DOHH2 (cell line): Measurements from ENCODE around the gene PCDHGC5.

Experiments used
- H3F3A ChIP-seq: fragments of 200-600 bp; sonication (generic), shearing (Covaris generic); 2 replicates; pipeline ENCODE4 v1.6.0; 2016; ENCODE audit warnings: antibody characterized with exemption, mild to moderate bottlenecking; ENCODE audit not compliant: control insufficient read depth, insufficient read depth
- H3K27ac ChIP-seq: fragments of 200-600 bp; sonication (generic); 2 replicates; pipeline ENCODE4 v1.5.1; 2014; ENCODE audit warnings: low read depth, mild to moderate bottlenecking, low read length, moderate library complexity
- H3K27me3 ChIP-seq: fragments of 200-600 bp; sonication (generic); 2 replicates; pipeline ENCODE4 v1.6.1; 2014; ENCODE audit warnings: mild to moderate bottlenecking, low read length, mixed read lengths; ENCODE audit not compliant: control insufficient read depth
- H3K36me3 ChIP-seq: fragments of 200-600 bp; sonication (generic); 2 replicates; pipeline ENCODE4 v1.6.1; 2014; ENCODE audit warnings: mild to moderate bottlenecking, low read length, moderate library complexity, mixed read lengths; ENCODE audit not compliant: control insufficient read depth
- H3K4me1 ChIP-seq: fragments of 200-600 bp; sonication (generic); 2 replicates; pipeline ENCODE4 v1.6.1; 2014; ENCODE audit warnings: mild to moderate bottlenecking, low read length, mixed read lengths; ENCODE audit not compliant: control insufficient read depth
- H3K4me2 ChIP-seq: fragments of 200-600 bp; sonication (generic); 2 replicates; pipeline ENCODE4 v1.6.0; 2014; ENCODE audit warnings: mild to moderate bottlenecking, low read length, moderate library complexity
- H3K4me3 ChIP-seq: fragments of 200-600 bp; sonication (generic); 2 replicates; pipeline ENCODE4 v1.5.1; 2014; ENCODE audit warnings: mild to moderate bottlenecking, low read length, mixed read lengths
- H3K79me2 ChIP-seq: fragments of 200-600 bp; sonication (generic); 2 replicates; pipeline ENCODE4 v1.6.1; 2014; ENCODE audit warnings: mild to moderate bottlenecking, low read length, mixed read lengths; ENCODE audit not compliant: control insufficient read depth
- H3K9me2 ChIP-seq: fragments of 200-600 bp; sonication (generic); replicated peaks from 2 replicates; pipeline ENCODE4 v1.6.1; 2014; ENCODE audit warnings: mild to moderate bottlenecking, low read length, mixed read lengths; ENCODE audit not compliant: control insufficient read depth
- H3K9me3 ChIP-seq: fragments of 200-600 bp; sonication (generic); 2 replicates; pipeline ENCODE4 v1.6.1; 2014; ENCODE audit warnings: antibody characterized with exemption, low read length, mixed read lengths; ENCODE audit not compliant: control insufficient read depth, insufficient read depth
- H4K20me1 ChIP-seq: fragments of 200-600 bp; sonication (generic); 2 replicates; pipeline ENCODE4 v1.6.0; 2014; ENCODE audit warnings: low read depth, mild to moderate bottlenecking, antibody characterized with exemption, low read length, moderate library complexity; ENCODE audit not compliant: control insufficient read depth, insufficient read depth
- EZH2phosphoT487 ChIP-seq: fragments of 200-600 bp; sonication (generic); IDR thresholded peaks from 2 replicates; pipeline ENCODE4 v1.6.1; 2017; ENCODE audit warnings: borderline replicate concordance, mild to moderate bottlenecking, antibody characterized with exemption, low read length, moderate library complexity, mixed read lengths
- TF ChIP-seq, protein P1 (sequence below): fragments of 200-600 bp; sonication (generic); IDR thresholded peaks from one replicate; pipeline ENCODE4 v1.5.1; 2014; ENCODE audit warnings: antibody characterized with exemption, mild to moderate bottlenecking, low read depth, low read length; ENCODE audit not compliant: poor library complexity, severe bottlenecking

The PCDHGC5 gene

DNA sequence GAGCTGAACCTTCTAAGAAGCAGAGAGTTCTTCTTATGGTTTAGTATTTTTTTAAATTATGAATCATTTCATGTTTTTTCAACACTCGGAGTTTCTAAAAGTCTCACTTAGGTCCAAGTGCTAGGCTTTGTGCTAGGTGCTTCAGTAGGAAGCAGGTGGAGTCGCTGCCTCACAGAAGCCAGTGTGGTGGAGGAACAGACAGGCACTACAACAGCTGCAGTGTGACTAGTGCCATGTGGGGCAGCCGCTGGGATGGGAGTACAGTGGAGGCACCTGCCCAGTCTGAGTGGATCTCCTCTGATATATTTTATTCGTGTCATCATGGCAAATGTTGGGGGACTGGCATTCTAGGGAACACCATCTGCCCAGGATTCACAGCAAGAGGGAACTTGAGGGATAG lies 15.3 kb downstream of the PCDHGC5 start:
- H3K9me2 ChIP-seq: no peaks in the 10 kb centered on the region
- no peak for TF ChIP-seq EZH2phosphoT487
- TF ChIP-seq, protein P1, sequence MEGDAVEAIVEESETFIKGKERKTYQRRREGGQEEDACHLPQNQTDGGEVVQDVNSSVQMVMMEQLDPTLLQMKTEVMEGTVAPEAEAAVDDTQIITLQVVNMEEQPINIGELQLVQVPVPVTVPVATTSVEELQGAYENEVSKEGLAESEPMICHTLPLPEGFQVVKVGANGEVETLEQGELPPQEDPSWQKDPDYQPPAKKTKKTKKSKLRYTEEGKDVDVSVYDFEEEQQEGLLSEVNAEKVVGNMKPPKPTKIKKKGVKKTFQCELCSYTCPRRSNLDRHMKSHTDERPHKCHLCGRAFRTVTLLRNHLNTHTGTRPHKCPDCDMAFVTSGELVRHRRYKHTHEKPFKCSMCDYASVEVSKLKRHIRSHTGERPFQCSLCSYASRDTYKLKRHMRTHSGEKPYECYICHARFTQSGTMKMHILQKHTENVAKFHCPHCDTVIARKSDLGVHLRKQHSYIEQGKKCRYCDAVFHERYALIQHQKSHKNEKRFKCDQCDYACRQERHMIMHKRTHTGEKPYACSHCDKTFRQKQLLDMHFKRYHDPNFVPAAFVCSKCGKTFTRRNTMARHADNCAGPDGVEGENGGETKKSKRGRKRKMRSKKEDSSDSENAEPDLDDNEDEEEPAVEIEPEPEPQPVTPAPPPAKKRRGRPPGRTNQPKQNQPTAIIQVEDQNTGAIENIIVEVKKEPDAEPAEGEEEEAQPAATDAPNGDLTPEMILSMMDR: no peak
- peak overlapping the region; percentile 43 for H3K4me3 ChIP-seq
- H3K36me3 ChIP-seq: peaks cover 66% of the 10 kb centered on the region
- peak overlapping the region; percentile 100 for H3K27ac ChIP-seq
- H3K79me2 ChIP-seq: peaks cover 34% of the 10 kb centered on the region
- no peaks in the 10 kb centered on the region for H3K9me3 ChIP-seq
- H3K27me3 ChIP-seq: no peaks in the 10 kb centered on the region
- peak overlapping the region; percentile 97 for H3K4me2 ChIP-seq
- peaks cover 63% of the 10 kb centered on the region for H3K4me1 ChIP-seq
- H3F3A ChIP-seq: peaks cover 39% of the 10 kb centered on the region
- H4K20me1 ChIP-seq: no peaks in the 10 kb centered on the region

DNA sequence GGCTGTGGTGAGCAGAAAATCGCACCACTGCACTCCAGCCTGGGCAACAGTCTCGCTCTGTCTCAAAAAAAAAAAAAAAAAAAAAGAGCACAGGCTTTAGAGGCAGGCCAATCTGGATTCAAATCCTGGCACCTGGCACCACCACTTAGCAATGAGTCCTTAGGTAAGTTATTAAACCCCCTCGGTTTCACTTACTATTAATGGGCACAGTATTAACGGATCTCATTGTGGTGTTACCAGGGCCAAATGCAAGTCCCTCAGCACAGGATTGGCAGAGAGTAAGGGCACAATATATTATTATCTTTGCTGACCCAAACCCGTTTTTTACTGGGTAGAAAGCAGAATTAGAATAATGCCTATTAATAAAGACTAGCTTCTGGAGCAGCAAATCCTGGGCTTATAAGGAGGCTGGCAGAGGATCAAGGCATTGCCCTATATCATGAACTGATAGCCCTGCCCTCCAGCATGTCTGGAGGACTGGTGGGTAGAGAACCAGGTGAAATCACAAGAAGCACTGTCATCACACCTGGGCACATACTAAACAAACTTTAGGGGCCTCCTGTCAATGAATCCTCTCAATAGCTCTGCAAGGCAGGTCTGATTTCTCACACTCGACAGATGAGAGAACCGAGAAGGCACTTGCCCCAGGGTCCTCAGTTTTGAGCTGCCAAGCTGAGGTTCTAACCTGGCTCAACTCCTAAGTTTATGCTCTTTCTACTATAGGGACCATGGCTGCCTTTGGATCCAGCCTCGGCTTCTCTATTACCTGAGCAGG lies 17.7 kb downstream of the PCDHGC5 start:
- peaks cover 79% of the 10 kb centered on the region for H3K36me3 ChIP-seq
- TF ChIP-seq, protein P1: no peak
- TF ChIP-seq EZH2phosphoT487: no peak
- H3K9me3 ChIP-seq: no peaks in the 10 kb centered on the region
- H3K4me1 ChIP-seq: peaks cover 87% of the 10 kb centered on the region
- H3K9me2 ChIP-seq: no peaks in the 10 kb centered on the region
- H3K4me2 ChIP-seq: peak overlapping the region; percentile 97
- peak overlapping the region; percentile 100 for H3K27ac ChIP-seq
- H3K27me3 ChIP-seq: no peaks in the 10 kb centered on the region
- H3F3A ChIP-seq: peaks cover 48% of the 10 kb centered on the region
- H3K79me2 ChIP-seq: peaks cover 50% of the 10 kb centered on the region
- H3K4me3 ChIP-seq: peak overlapping the region; percentile 79
- H4K20me1 ChIP-seq: no peaks in the 10 kb centered on the region

DNA sequence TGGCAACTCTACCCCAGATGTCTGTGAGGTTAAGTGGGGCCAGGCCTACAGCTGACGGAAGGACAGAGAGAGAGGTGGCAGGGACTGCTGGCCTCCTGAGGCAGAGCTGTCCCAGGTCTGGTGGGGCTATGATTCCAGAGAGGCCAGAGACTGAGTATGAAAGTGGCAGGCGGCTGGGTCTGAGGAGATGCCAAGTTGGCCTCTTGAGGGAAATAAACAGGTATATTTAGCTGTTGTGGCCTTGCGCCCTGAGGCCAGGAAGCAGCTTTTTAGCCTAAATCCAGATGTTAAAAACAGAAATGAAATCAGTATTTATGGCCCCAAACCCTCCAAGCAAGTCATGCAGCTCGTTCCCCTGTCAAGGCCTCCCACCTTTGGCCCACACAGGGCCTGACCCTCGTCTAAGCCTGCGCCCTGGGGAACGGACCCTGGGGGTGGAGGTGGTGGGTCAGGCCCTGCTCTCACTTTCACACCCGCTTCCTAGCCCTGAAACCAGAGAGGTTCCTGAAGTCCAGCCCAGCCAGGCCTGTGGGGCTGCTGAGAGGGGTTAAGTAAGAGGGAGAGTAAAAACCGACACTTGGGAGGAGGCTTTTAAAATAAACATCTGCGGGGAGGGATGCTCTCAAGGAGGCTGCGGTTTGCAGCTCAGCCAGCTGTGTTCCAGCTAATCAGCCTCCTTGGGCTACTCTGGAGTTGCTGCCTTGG lies 18.7 kb downstream of the PCDHGC5 start:
- Histone ChIP-seq H3F3A (peaks cover 47% of the 10 kb centered on the region), H3K79me2 (peaks cover 50% of the 10 kb centered on the region), H3K9me2 (no peaks in the 10 kb centered on the region), H3K4me2 (peak overlapping the region; percentile 97), H3K27me3 (no peaks in the 10 kb centered on the region), H3K36me3 (peaks cover 82% of the 10 kb centered on the region), H3K27ac (peak overlapping the region; percentile 100), H3K4me3 (peak overlapping the region; percentile 79), H3K4me1 (peaks cover 96% of the 10 kb centered on the region), H3K9me3 (no peaks in the 10 kb centered on the region), H4K20me1 (no peaks in the 10 kb centered on the region)
- TF ChIP-seq, protein P1: no peak
- no peak for TF ChIP-seq EZH2phosphoT487
